Measurements from ENCODE around the gene NEDD9. TPM values are rescaled to one million over a fixed set of nuclear protein-coding genes. Genes with fewer than 3 reads are reported as not detected.

Gene NEDD9
- total and polyA plus RNA-seq, 2 of the 13 experiments (the other 11 are each of a cell fraction or from before 2014, with no cell fraction given), result 27.1 to 389 TPM

DNA sequence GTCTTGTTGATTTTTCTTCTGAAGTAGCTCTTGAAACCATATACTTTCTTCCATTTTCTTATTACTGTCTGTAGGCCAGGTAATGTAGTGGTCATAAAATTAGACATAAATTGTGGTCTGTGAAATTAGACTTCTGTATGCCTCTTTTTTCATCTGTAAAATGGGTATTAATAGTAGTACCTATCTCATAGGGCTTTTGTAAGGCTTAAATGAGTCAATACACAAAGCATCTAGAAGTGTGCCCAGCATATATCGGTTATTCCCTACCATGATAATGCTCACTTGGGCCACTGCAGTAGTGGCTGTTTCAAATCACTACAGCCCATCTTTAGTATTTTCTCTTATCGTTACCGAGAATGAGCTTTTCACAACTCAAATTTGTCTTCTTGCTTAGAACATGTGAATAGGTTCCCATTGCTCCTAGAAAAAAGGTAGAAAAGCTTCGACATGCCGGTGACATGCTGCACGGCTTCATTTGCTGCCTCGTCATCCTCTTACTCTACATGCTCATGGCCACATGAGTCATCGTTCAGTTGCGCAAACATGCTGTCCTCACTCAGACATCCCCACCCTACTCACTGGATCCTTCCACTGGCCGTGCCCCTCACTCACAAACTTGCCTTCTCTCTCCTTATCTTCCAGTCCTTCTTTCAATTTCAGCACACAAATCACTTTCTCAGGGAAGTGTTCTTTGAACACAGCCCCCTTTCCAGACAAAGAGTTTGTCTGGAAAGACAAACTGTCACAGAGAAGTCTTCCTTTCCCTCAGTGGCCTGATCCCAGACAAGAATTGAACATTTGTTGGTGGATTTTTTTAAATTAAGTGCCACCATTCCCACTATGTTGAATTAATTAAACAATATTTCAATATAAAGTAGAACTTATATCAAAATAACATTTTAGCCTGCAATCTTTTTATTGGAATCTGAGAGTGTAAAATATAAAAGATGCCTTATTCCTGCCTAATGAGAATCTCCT is 88.8 kb downstream of the NEDD9 start (continued):
- TF ChIP-seq MTF1 (CRISPR knock-in tag; IDR thresholded peaks at IDR 0.05) (no peak), ZNF737 (CRISPR knock-in tag; IDR thresholded peaks at IDR 0.05; ENCODE audit: borderline replicate concordance) (no peak), ZNF431 (CRISPR knock-in tag; IDR thresholded peaks at IDR 0.05; ENCODE audit: borderline replicate concordance, low read depth) (peak; percentile 66; the same call in 1 of the 2 replicates), ZNF546 (CRISPR knock-in tag; conservative IDR thresholded peaks at IDR 0.05) (no peak), ZNF296 (CRISPR knock-in tag; conservative IDR thresholded peaks at IDR 0.05) (no peak), SIN3A (IDR thresholded peaks at IDR 0.05; ENCODE audit: borderline replicate concordance, low read depth, low read length) (no peak), ZNF672 (CRISPR knock-in tag; IDR thresholded peaks at IDR 0.05) (peak; percentile 67; the same call in 1 of the 2 replicates), IRF2 (CRISPR knock-in tag; IDR thresholded peaks at IDR 0.05) (peak; percentile 89), MED1 (CRISPR knock-in tag; IDR thresholded peaks at IDR 0.05) (peak; percentile 59), ISX (CRISPR knock-in tag; conservative IDR thresholded peaks at IDR 0.05) (no peak), RAD51 (IDR thresholded peaks at IDR 0.05; ENCODE audit: borderline replicate concordance) (no peak), NR2C2 (CRISPR knock-in tag; IDR thresholded peaks at IDR 0.05; ENCODE audit: borderline replicate concordance) (no peak; the same call in 1 of the 2 replicates), REXO4 (CRISPR knock-in tag; IDR thresholded peaks at IDR 0.05; ENCODE audit: borderline replicate concordance) (no peak), AKAP8 (CRISPR knock-in tag; IDR thresholded peaks at IDR 0.05) (peak; percentile 69; the same call in 1 of the 2 replicates), SNAPC5 (CRISPR knock-in tag; IDR thresholded peaks at IDR 0.05; ENCODE audit: borderline replicate concordance) (no peak), ZNF615 (CRISPR knock-in tag; IDR thresholded peaks at IDR 0.05; ENCODE audit: borderline replicate concordance) (no peak), REPIN1 (CRISPR knock-in tag; IDR thresholded peaks at IDR 0.05; ENCODE audit: borderline replicate concordance, low read depth) (no peak), SOX13 (IDR thresholded peaks at IDR 0.05) (no peak), SOX13 (CRISPR knock-in tag; conservative IDR thresholded peaks at IDR 0.05 in 1 of 2, IDR thresholded peaks at IDR 0.05 in 1 of 2) (peak in 1 of 2 experiments; percentile 73; a peak in 1 of 4 replicates), HOXD1 (CRISPR knock-in tag; IDR thresholded peaks at IDR 0.05) (no peak), RAD21 (CRISPR knock-in tag; IDR thresholded peaks at IDR 0.05) (no peak), ZBTB1 (CRISPR knock-in tag; IDR thresholded peaks at IDR 0.05; ENCODE audit: borderline replicate concordance) (no peak), E2F1 (CRISPR knock-in tag; IDR thresholded peaks at IDR 0.05) (no peak), FOXO4 (CRISPR knock-in tag; conservative IDR thresholded peaks at IDR 0.05) (0 out of 2 replicates have a peak, but pooled peaks have one; percentile 95)
- TF ChIP-seq, protein P1, sequence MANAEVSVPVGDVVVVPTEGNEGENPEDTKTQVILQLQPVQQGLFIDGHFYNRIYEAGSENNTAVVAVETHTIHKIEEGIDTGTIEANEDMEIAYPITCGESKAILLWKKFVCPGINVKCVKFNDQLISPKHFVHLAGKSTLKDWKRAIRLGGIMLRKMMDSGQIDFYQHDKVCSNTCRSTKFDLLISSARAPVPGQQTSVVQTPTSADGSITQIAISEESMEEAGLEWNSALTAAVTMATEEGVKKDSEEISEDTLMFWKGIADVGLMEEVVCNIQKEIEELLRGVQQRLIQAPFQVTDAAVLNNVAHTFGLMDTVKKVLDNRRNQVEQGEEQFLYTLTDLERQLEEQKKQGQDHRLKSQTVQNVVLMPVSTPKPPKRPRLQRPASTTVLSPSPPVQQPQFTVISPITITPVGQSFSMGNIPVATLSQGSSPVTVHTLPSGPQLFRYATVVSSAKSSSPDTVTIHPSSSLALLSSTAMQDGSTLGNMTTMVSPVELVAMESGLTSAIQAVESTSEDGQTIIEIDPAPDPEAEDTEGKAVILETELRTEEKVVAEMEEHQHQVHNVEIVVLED (CRISPR knock-in tag; IDR thresholded peaks at IDR 0.05; ENCODE audit: borderline replicate concordance), result no peak

All from HepG2 (cell line).